GM19467 (cell line): ENCODE data around the gene TRAT1.
"Not testable (repeated sequence)": the region's sequence is repeated elsewhere in the genome, so short reads cannot be mapped to it uniquely, and the experiment has no call there.

Experiments used
- ATAC-seq: cut with Tn5 transposase; IDR thresholded peaks from one replicate; pipeline ENCODE4 v1.9.1; 2021; ENCODE audit warnings: mild to moderate bottlenecking, moderate library complexity; ENCODE audit not compliant: unreplicated experiment

Gene TRAT1

GRCh38 chr3:108822123-108822897 is at the start of gene TRAT1:
TRAT1 (plus strand) TSS chr3:108822786; CDS start chr3:108822928, 142 bp downstream.
- no peak for ATAC-seq

DNA sequence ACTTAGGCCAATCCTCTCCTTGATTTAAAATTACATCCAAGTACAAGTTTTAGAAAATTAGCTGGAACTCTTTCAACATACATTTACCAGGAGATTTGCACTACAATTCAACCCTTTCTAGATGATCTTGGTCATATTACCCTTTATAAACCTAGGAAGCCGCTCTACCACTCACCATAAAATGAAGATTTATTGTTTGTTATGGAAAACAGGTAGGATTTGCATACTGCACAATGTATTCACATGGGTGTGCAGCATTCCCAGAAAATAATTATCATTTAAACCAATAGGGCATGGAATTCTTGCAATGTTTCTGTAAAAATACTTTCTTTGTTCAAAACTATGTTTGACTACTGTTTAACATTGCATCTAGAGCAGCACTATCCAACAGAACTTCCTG is 46.9 kb upstream of the TRAT1 start:
- ATAC-seq, result no peak

GRCh38 chr3:108779496-108779895 is 43.1 kb upstream of the TRAT1 start:
- ATAC-seq, result no peak

DNA sequence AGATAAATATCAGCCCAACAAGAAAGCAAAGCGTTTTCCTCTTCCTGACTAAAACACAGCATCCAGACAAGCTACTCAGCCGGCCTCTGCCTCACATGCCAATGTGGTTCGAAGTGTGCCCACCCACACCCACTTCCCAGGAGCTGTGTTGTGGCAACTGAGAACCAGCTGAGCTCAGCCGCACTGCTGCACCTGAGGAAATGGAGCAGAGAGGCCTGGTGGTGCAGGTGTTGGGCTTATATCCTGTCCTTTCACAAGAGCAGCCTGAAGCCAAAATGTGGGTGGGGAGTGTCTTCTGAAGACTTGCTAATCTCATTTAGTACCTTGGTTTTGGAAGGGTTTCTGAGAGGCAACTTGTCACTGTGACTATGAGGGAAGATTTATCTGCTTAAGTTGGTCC is 42.4 kb upstream of the TRAT1 start:
- ATAC-seq, result no peak

DNA sequence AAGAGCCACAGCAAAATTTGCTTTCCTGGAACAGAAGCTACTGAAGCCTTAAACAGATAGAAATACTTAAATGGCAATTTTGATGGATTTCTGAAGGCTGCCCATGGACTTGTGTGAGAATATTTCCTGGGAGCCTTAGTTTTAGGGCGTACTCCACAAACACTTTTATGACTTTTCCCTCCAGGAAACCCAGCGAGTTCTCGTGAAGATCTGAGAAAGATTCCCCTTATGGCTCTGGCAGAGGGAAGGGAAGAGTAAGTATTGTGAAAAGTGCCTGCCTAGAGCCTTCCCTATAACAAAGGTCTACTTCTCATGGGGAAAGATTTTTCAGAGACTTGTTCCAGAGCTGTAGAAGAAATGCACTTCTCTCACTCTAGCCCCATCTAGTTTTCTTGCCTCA is 31.1 kb upstream of the TRAT1 start:
- no peak for ATAC-seq

DNA sequence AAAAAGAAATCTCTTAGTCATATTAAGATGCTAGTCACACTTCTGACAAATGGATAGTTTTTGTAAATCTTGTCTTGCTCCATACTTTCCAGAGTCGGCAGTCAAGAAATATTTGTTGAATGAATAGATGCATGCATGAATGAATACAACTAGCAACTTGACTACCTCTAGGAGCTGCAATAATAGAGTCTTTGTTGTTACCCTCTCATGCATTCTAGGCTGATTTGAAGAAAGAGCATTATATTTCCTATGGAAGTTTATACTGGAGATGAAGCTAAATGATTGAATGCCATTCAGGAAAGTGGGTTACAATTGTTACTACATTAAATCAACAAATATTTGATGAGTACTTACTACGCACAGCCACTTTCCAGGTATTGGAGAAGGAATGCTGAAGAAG is 18.1 kb upstream of the TRAT1 start:
- ATAC-seq, result no peak

DNA sequence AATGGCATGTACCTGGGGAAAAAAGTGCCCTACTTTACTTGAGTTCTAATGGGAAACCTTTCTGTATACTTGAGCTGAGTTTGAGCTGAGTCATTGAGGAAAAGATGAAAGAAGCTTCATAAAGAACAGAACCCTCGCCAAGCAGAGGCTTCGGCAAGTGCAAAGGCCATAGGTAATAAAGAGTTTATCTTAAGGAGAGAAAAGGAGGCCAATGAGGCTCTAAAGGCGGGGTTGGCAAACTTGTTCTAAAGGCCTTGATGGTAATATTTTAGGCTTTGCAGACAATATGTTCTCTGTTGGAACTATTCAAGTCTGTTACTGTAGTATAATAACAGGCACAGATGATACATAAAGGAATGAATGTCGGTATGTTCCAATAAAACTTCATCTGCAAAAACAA is 17.6 kb upstream of the TRAT1 start:
- ATAC-seq, result no peak

DNA sequence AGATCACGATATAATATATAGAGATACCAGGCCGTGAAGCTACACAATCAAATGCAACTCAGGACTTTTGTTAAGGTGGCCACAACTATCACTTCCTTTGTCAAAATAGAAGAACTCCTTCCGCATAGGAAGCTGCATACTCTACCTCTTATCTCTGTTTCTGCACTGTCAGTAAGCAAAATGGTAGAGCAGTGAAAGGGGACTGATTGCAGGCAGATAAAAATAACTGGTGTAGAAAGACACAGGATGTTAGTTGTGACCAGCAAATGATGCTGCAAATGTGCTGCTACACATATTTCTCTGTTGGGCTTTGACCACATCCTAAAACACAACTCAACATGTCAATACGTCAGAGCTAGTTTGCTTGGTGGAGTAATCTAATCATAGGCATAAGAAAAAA is 16.3 kb upstream of the TRAT1 start:
- no peak for ATAC-seq

DNA sequence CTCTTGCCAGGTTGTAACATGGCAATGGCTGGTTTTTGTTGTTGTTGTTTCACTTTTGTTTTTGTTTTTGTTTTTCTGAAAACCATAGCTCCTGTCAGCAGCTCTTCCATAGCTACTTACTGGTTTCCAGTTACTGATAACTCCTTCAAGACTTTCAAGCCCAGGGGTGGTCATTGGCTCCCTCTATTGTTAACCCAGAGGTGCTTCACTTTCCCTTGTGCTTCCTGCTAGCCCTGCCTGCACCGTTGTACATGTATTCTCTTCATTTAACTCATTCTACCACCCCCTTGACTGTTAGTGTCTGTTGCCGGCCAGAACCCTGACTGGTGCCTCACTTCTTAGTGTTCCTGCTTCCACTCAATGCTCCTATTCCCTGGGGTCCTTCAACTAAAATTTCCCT is 4.2 kb upstream of the TRAT1 start:
- peak; percentile 81 for ATAC-seq

GRCh38 chr3:108820586-108820985 is 2.0 kb upstream of the TRAT1 start:
- no peak for ATAC-seq

GRCh38 chr3:108823227-108823626 is 641 bp downstream of the TRAT1 start:
- no peak for ATAC-seq

GRCh38 chr3:108823803-108824202 is 1.2 kb downstream of the TRAT1 start:
- ATAC-seq, result not testable (repeated sequence)

DNA sequence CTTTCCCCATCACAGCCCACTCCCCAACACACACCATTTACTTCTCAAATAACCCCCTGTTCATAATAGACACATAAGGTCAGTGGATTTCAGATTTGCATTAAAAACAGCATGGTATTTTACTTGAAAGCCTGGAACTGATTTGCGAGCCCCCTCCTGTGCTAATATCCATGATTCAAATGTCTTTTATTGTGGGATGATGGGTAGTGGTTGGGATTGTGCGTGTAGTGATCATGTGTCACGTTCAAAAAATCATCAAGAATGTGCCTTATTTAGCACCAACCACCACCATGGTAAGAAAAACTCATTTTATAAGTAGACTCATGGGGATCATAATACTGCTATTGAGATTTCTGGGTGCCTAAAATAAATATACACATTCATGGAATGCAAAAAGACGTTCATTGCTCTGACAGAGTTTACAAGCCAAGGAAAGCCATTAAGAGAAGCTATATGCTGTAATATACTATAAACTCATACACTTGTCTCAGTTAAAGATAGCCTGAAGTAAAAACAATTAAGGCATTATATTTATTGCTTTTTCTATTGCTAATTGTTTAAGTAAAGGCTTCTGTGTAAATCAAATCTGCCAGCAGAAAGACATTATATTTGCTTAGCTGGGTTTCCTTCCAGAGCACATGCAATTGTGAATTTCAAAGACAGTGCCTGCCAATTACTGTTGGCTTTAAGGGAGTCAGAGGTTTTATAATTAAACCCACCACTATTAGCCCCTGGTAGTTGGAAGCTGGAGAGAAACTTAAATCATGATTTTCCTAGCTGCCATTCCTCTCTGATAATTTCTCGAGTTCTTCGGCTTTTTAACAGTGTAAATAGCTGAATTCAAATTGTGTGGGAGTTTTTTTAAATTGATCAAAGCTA is 4.0 kb downstream of the TRAT1 start:
- no peak for ATAC-seq

GRCh38 chr3:108830381-108830780 is 7.8 kb downstream of the TRAT1 start:
- no peak for ATAC-seq

DNA sequence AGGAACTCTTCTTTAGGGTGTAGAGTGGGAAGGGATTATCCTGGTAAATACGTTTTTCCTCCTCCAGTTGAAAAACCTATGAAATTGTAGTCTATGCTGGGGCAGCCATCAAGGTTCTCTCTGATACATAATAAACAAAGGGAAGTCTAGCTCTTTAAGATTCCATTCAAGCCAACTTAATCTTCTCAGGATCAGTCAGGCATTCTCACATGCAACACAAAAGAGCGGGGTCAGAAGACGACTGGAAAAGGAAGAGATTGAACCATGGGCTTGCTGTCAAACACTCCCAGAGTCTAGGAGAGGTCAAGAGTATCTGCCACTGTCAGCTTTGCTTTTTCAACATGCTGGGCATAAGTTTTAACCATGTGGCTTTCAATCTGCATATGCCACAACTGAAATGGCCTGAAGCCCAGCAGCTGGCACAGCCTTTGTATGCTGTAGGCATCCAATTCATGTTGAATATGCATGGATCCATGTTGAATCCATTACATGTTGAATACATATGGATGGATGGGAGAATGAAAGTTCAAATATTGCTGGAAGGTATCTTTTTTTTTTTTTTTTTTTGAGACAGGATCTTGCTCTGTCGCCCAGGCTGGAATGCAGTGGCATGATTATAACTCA is 8.5 kb downstream of the TRAT1 start:
- ATAC-seq, result no peak

- no peak for ATAC-seq
Measured at GRCh38 chr3:108833611-108834010, 11.0 kb downstream of the TRAT1 start.

GRCh38 chr3:108834551-108834950 is 12.0 kb downstream of the TRAT1 start:
- no peak for ATAC-seq

GRCh38 chr3:108835101-108835500 is 12.5 kb downstream of the TRAT1 start:
- ATAC-seq, result no peak

- ATAC-seq, result no peak
Measured at GRCh38 chr3:108838436-108838835, 15.8 kb downstream of the TRAT1 start.

GRCh38 chr3:108845709-108846293 is 23.2 kb downstream of the TRAT1 start:
- ATAC-seq, result no peak

DNA sequence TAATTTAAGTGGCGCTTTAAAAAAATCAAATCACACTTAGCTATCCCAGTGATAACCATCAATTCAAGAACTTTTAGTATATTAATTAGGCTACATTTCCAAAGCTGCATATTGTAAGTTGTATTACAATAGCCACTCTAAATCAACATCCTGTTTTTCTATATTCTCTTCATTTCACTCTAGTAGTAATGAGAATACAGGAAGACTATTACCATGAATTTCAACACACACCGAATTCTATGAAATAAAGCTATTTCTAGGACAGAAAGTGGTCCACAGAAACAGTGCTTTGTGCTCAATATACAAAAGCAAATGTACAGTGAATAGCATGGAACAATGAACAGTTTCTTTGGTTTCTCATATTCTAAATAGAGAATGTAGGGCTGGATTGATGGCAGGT is 24.6 kb downstream of the TRAT1 start:
- no peak for ATAC-seq
